Right ventricle myocardium superior (tissue), 1 donor: ENCODE results near the gene FUBP3. TPM values are rescaled to one million over a fixed set of nuclear protein-coding genes. Genes with fewer than 3 reads are reported as not detected.
"Not testable (repeated sequence)": the region's sequence is repeated elsewhere in the genome, so short reads cannot be mapped to it uniquely, and the experiment has no call there.

Experiments used
- ATAC-seq: fragments of 200-7000 bp; cut with Tn5 transposase; one replicate; pipeline ENCODE4 v1.9.1; 2020; ENCODE audit warnings: mild to moderate bottlenecking; ENCODE audit not compliant: poor library complexity
- DNase-seq: peaks from one replicate; pipeline ENCODE4 v3.0.0-alpha.2; 2020
- intact Hi-C: fragments of 100-400 bp; cut with DNase I; formaldehyde crosslinking; loops from one replicate; pipeline ENCODE4 v1.11.2; 2022
- total RNA-seq: library from RNA; stranded (reverse); fragmentation: NEBNext Ultra II Directional; extraction: Animal tissue kit (Norgen Biotek cat#: 25700); gene quantifications from one replicate; pipeline ENCODE4 v1.2.1, GENCODE V29; 2021
- donor health status: DM: no; HTN: yes; CAD: no; lungs with severe emphysema.

FUBP3 gene
- total RNA-seq, 1 donor from 2014 or later: 23.0 TPM

DNA sequence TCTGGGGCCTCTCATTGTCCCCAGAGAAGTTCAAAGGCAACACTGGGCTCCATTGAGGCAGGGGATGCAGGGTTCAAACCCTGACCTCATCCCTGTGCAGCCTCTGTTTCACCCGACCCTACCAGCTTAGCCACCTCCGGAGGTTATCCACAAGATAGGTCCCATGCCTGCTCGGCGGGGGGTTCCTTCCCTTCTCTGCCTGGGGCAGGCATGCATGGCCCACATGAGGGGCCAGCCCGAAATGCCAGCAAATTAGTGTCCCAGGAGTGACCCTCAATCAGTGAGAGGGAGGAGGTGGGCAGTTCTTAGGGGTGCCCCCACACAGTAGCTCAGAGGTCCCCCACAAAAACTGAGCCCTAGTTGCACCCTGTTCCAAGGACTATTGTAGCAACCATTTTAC is 24.8 kb upstream of the FUBP3 start:
- intact Hi-C loops: no loop called here
- no peak for DNase-seq
- no peak for ATAC-seq

DNA sequence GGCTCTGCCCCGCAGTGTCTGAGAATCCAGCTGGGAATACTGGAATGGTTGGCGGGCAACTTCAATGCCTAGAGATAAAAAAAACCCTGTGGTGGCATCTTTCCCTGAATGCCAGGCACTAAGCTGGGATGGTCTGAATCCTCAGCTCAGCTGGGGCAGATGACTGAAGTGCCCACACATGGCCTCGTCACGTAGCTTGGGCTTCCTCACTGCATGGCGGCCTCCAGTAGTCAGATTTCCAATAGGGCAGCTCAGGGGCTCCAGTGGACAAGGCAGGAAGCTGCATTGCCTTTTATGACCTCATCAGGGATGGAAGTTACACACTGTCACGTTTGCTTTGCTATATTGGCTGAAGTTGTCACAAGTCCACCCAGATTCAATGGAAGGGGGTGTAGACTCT is 24.3 kb upstream of the FUBP3 start:
- ATAC-seq (no peak), DNase-seq (no peak)
- intact Hi-C loops: no loop called here

DNA sequence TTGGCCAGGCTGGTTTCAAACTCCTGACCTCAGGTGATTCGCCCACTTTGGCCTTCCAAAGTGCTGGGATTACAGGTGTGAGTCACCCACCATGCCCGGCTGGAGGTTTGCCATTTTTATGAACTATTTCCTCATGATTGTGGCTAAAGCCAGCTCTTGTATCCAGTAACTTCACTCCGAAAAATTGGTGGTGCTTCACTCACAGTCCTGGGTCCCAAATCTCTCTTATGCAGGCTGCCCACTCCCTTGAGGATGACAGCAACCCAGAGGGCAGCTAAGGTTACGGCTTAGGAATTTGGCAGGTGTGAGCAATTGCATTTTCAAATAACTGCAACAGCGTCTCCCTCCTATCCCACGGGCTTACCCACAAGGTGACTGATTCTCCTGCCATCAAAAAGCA is 23.4 kb upstream of the FUBP3 start:
- ATAC-seq: no peak
- intact Hi-C loops: no loop called here
- DNase-seq: no peak

DNA sequence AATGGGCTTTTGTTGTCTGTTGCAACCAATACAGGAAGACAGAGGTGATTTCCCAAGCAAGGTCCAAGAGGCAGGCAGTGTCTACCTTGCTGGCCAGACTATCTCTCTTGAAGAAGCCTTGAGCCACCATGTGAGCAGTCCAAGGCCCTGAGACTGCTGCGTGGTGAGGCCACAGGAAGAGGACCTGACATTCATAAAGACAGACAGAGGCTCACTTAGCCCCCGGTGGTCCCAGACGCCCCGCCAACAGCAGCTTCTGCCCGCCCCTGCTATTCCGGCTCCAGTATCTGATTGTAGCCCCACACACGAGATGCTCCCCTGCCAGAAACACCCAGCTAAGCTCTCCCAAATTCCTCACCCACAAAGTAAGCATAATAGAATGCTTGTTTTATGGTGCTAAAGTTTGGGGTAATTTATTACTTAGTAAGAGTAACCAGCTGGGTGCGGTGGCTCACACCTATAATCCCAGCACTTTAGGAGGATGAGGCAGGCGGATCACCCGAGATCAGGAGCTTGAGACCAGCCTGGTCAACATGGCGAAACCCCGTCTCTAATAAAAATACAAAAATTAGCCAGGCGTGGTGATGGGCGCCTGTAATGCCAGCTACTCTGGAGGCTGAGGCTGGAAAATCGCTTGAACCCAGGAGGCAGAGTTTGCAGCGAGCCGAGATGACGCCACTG is 22.8 kb upstream of the FUBP3 start:
- DNase-seq: no peak
- no peak for ATAC-seq
- intact Hi-C loops: no loop called here

DNA sequence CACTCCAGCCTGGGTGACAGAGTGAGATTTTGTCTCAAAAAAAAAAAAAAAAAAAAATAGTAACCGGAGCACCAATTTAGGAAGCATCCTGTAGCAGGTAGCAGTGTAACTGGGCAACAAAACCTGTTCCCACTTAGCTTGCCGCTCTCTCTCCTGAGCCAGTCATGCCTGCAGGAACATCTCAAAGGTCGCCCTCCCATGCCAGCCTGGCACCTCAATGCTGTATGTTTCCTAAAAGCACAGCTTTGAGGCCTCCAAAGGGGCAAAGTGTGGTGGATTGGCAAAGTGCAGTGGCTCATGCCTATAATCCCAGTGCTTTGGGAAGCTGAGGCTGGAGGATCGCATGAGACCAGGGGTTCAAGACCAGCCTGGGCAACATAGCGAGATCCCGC is 22.3 kb upstream of the FUBP3 start:
- DNase-seq (no peak), ATAC-seq (no peak)
- intact Hi-C loops: no loop called here

DNA sequence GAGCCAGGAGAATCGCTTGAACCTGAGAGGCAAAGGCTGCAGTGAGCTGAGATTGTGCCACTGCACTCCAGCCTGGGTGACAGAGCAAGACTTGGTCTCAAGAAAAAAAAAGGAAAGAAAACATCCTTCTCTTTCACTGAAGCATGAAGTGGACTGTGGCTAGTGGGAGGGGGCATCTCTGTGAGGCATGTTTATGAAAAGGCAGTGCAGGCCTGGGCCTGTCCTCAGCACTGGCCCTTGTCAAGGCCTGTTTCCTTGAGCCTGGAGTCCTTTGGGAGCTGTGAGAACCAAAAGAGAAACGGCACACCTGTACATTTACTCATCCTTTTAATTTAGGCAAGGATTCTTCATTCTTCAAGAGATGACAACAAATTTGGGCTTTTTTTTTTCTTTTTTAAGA is 18.3 kb upstream of the FUBP3 start:
- ATAC-seq (no peak), DNase-seq (no peak)
- intact Hi-C loops: no loop called here

DNA sequence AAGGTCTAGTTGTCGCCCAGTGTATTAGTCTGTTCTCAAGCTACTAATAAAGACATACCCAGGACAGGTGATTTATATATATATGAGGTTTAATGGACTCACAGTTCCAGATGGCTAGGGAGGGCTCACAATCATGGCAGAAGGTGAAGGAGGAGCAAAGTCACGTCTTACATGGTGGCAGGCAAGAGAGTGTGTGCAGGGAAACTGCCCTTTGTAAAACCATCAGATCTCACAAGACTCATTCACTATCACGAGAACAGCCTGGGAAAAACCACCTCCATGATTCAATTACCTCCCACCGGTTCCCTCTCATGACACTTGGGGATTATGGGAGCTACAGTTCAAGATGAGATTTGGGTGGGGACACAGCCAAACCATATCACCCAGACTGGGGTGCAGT is 16.9 kb upstream of the FUBP3 start:
- intact Hi-C loops, ATAC-seq, DNase-seq: not testable (repeated sequence)

DNA sequence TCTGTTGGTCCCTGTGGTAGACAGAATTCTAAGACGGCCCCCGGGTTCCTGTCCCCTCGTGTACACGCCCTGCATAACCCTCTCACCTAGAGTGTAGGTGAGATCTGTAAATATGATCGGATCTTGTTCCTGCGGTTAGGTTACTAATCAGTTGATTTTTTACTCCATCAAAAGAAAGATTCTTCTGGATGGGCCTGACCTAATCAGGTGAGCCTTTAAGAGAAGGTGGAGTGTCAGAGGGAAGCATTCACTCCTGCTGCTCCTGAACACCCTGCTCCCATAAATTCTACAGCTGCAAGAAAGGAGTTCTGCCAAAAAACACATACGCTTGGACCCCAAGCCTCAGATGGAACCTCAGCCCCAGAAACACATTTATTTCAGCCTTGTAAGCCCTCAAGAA is 15.6 kb upstream of the FUBP3 start:
- intact Hi-C loops: no loop called here
- DNase-seq: no peak
- no peak for ATAC-seq

DNA sequence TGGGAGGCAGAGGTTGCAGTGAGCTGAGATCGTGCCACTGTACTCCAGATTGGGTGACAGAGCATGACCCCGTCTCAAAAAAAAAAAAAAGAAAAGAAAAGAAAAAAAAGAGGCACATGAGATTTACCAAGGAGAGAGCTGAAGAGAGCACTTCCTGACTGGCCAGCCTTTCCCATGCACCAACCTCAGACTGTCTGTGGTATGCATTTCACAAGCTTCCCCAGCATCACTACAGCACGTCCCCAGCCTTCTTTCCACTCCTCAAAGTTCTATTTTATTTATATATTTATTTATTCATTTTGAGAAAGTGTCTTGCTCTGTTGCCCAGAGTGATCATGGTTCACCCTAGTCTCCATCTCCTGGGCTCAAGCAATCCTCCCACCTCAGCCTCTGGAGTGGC is 13.6 kb upstream of the FUBP3 start:
- ATAC-seq: no peak
- intact Hi-C loops: no loop called here

DNA sequence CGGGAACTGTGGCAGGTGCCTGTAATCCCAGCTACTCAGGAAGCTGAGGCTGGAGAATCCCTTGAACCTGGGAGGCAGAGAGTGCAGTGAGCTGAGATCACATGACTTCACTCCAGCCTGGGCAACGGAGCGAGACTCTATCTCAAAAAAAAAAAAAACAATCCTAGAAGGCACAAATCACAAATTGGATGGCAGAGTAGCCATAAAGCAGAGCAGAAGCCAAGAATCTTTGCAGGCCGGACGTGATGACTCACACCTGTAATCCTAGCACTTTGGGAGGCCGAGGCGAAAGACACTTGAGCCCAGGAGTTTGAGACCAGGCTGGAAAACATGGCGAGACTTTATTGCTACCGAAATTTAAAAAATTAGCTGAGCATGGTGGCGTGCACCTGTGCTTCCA is 9.2 kb upstream of the FUBP3 start:
- ATAC-seq (no peak), DNase-seq (no peak)
- intact Hi-C loops: no loop called here

More for the DNA sequence above, 13.6 kb upstream of the FUBP3 start:
- DNase-seq: no peak

DNA sequence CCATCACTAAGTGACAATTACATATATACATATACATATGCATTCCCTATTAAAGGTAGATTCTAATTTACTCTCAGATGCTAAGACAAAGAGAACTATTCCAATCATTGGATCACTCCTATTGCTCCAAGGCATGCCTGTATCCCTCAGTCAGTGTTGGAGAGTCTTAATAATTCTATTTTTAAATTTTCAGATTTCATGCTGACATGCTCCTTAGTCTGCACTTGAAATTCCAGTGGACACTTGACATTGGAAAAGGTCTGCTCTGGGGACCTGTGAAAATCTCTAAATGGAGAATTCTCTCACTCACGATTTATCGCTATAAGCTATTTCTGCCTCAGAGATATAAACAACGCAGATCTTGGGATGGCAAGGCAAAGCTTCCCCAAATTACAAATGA is 3.9 kb upstream of the FUBP3 start:
- ATAC-seq (peak; percentile 40), DNase-seq (no peak)
- intact Hi-C loops: no loop called here

DNA sequence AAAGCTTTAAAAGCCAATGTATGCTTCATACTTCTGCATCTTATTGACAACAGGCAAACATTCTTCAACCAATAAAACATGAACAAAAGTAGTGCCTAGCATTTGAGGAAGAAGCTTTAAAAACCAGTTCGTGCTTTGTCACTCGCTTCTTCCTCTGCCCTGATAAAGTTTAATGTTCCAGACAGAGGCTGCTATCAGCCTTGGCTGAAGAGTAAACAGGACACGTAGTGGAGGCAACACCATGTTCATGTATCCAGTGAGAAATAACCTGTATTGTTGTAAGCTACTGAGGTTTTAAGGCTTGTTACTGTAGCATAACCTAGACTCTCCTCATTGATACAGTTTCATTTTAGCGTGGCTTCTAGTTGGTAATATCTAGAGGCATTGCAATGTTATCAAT is 3.2 kb upstream of the FUBP3 start:
- intact Hi-C loops: no loop called here
- ATAC-seq (no peak), DNase-seq (no peak)

DNA sequence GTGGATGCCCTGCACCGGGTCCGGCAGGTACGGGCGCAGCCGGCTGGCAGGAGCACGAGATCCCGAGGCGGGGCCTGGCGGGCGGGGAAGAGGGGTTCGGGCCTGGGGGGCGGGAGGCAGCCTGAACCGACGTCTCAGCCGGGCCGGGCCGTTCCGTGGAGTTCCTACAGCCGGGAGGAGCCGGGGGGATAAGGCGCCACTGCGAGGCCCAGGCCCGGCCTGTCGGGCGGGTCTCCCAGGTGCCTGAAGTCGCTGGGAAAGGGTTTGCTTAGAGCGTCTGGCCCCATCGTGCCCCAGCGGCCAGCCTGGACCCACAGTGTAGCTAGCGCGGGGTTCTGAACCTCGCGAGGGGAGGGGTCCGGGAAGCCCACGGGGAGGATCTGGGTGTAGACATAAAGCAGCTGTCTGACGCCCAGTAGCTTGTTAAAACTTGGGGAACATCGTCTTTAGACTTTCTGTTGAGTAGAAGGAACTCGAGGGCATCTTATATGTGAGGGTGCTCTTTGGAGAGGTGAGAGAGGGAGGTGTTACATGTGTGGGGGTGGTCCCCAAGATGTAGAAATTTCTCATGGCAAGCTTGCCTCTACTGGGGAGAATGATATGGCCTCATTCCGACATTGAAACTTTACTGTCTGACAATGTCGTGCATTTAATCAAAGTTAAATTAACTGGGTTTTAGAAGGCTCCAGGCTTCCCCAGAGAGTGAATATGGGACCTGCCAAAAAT is 524 bp downstream of the FUBP3 start:
- intact Hi-C loops: no loop called here
- ATAC-seq: peak; percentile 12
- no peak for DNase-seq

DNA sequence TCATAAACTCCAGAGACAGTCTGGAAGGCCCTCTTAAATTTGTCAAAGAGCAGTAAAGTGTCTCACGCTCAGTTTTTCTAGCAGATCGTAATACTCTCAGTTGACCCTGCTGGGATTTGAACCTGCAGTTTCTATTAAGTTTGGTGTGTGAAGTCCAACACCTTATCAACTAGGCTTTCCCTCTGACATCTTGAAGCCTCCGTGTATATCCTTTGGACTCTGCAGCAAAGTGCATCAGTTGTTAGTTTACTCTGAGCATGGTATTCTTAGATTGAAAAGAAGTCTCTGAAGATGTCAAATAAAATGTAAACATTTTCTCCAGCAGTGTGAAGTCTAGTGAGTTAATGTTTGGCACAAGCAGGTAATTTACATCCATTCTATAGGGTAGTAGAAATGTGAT is 2.4 kb downstream of the FUBP3 start:
- intact Hi-C loops: no loop called here
- ATAC-seq: no peak
- DNase-seq: no peak

DNA sequence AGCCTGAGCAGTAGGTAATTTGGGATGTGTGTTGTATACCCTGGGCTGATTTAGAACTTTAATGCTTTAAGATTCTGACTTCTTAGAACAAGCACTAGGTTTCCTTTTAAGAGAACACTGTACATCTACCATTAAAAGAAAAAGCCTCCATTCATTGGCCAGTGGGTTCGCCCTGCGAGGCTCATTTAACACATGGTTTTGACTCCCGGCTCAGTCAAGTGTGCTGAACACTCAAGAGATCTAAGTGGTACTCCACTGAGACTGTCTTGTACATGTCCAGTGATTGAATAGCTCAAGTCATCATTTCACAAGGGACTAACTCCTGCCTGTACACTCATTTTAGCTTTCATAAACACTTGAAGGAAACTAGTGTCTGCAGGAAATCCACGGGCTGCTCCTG is 3.9 kb downstream of the FUBP3 start:
- no peak for ATAC-seq
- no peak for DNase-seq
- intact Hi-C loops: no loop called here

DNA sequence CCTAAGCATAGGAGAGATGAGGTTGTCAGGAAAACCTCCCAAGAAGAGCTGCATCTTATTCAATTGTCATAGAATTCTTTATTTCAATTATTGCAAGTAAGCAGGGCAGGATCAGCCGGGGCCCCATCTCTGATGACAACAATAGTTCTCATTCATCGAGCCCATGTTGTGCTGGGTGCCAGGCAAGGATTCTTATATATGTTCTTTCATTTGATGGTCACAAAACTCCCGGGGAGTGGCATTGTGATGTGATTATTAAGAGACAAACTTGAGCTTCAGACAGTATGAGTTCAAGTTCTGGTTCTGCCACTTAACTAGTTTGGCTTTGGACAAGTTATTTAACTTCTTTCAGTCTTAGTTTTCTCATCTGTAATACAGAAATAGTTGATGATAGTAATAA is 8.5 kb downstream of the FUBP3 start:
- DNase-seq: no peak
- intact Hi-C loops: no loop called here
- no peak for ATAC-seq

DNA sequence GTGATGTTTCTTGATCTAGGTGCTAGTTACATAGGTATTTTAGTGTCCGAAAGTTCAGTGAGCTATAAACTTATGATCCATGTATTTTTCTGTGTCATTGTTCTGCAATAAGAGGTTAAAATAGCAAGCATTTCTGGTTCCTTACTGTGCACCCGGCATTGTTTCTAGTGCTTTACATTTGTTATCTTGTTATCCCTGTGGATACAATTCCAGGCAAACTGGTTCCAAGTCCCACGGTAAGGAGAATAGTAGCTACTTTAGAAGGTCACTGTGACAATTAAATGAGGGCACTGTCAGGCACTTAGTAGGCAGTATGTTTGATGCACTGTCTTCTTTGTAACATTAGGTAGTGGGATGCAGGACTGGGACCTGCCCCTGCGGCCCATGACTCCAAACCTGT is 9.0 kb downstream of the FUBP3 start:
- intact Hi-C loops: no loop called here
- DNase-seq (no peak), ATAC-seq (no peak)

DNA sequence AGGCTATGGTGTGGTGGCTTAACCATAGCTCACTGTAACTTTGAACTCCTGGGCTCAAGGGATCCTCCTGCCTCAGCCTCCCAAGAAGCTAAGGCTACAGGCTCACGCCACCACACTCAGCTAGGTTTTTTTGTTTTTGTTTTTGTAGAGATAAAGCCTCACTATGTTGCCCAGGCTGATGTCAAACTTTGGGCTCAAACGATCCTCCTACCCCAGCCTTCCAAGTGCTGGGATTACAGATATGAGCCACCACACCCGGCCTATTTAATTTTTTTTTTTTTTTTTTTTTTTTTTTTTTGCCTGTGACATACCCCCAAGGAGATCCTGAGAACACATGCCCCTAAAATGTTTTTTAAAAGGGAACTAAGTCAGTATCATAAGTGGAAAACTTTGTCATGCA is 10.4 kb downstream of the FUBP3 start:
- DNase-seq (no peak), ATAC-seq (no peak)
- intact Hi-C loops: no loop called here

DNA sequence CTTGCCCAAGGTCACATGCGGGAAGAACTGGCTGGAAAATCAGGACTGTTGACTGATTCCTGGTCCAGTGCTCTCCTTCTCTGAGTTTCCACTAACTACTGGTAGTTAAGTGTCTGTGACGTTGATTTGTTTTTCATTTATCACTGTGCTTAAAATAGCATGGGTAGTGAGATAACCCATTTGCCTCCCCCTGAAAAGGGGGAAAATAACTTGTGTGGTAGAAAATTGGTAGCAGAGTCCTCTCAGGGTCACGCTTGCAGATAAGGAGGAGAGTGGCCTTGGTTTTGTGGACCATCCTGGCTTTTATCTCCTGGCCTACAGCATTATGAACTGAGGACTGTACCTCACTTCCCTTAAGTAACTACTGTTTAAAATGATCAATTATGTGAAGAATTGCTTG is 10.9 kb downstream of the FUBP3 start:
- intact Hi-C loops: no loop called here
- DNase-seq (no peak), ATAC-seq (peak; percentile 79)

DNA sequence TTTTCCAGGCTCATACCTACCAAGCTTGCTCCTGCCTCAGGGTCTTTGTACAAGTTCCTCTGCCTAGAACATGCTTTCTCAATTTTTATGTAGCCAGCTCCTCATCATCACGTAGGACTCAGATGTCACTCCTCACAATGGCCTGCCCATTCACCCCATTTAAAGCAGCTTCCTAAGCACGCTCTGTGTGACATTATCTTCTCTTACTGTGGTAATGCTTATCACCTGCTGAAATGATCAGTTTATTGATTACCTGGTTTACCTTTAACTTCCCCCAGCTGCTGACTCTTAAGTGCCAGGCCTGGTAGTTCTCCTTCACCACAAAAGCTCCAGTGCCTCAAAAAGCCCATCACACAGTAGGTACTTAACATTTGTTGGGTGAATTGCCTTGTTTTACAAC is 13.6 kb downstream of the FUBP3 start:
- no peak for ATAC-seq
- intact Hi-C loops: no loop called here
- no peak for DNase-seq

DNA sequence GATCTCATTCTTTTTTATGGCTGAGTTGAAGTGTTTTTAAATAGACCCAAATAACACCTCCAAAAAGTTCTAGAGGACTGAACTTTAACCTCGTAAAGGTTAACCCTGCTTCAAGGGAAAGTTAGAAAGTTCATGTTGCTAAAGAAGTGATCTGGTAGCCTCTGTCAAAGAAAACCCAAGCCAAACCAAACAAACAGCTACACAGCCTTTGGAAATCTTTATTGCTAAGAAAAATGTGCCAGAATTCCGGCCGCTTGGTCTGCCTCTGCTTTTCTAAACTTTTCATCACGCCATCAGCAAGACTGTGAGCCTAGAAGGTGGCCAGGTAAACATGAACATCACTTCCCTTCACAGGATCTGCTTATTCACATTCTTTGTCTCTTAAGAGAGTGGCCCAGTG is 17.9 kb downstream of the FUBP3 start:
- no peak for ATAC-seq
- no peak for DNase-seq
- intact Hi-C loops: no loop called here
